NCI-H187 (cell line): Measurements from ENCODE around the gene CSAG2.

Experiments used
- DNase-seq, 2 experiments: peaks; one replicate each; lab custom pipeline; 2025; lab: John Stamatoyannopoulos, UW

Gene CSAG2

DNA sequence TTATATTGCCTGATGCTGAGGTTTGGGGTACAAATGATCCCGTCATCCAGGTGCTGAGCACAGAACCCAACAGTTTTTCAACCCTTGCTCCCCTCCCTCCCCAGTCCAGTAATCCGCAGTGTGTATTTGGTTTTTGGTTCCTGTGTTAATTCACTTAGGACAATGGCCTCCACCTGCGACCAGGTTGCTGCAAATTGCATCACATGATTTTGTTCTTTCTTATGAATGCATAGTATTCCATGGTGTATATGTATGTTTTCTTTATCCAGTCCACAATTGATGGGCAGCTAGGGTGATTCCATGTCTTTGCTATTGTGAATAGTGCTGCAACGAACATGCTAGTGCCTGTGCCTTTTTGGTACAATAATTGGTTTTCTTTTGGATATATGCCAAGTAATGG is 46.0 kb downstream of the CSAG2 start:
- DNase-seq: no peak

GRCh38 chrX:152658302-152658701 is 50.8 kb downstream of the CSAG2 start:
- DNase-seq: no peak
